GM12892 (cell line): ENCODE results near the gene C3orf18.

Source experiments
- DNase-seq: peaks from one replicate; pipeline ENCODE4 v3.0.0; 2011; ENCODE audit not compliant: insufficient read length
- FAIRE-seq: peaks from 2 replicates; lab custom pipeline; 2011; peaks lifted over from hg19 to GRCh38; lab: Jason Lieb, UNC
- POLR2A ChIP-seq: IDR thresholded peaks from 2 replicates; pipeline ENCODE4 v1.6.1; 2011; ENCODE audit warnings: low read depth, low read length, control low read depth
- POLR2AphosphoS5 ChIP-seq: IDR thresholded peaks from 2 replicates; pipeline ENCODE4 v1.6.1; 2011; ENCODE audit warnings: low read depth, low read length, control low read depth
- TAF1 ChIP-seq: IDR thresholded peaks from 2 replicates; pipeline ENCODE4 v1.6.1; 2011; ENCODE audit warnings: low read depth, mild to moderate bottlenecking, control low read depth, low read length, borderline replicate concordance

The C3orf18 gene

DNA sequence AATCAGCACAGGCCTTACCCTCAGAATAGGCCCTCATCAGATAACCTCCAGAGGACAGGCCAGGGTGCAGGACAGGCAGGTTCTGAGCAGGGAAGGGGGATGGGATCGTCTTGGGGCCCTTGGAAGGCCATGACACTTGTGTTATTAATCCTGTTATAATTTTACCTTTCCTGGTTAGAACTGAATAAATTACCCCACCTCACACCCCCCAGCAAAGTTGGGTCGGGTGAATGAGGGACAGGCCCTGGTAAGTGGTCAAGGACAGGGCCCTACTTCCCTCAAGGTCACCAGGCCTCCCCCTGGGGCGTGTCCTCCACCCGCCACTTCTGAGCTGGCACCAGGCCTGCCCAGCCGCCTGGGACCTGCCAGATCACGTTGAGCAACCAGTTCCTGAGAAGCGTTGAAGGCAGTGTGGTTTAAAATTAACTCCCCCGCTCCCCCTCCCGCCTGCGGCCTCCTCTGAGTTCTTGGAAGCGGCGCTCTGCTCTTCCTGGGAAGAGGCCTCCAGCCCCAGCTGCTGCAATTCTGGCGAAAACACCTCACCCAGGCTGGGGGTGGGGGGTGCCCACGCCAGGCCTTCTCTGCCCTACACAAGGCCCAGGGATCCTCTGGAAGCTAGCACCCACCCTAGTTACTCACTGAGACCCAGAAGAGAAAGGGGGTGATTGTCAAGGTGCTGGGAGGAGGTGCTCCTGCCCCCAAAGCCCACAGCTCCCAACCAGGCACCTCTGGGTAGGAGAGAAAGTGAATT, 33.5 kb upstream of the C3orf18 start:
- DNase-seq = no peak
- TF ChIP-seq TAF1 (no peak), POLR2A (no peak), POLR2AphosphoS5 (no peak)
- FAIRE-seq = no peak

DNA sequence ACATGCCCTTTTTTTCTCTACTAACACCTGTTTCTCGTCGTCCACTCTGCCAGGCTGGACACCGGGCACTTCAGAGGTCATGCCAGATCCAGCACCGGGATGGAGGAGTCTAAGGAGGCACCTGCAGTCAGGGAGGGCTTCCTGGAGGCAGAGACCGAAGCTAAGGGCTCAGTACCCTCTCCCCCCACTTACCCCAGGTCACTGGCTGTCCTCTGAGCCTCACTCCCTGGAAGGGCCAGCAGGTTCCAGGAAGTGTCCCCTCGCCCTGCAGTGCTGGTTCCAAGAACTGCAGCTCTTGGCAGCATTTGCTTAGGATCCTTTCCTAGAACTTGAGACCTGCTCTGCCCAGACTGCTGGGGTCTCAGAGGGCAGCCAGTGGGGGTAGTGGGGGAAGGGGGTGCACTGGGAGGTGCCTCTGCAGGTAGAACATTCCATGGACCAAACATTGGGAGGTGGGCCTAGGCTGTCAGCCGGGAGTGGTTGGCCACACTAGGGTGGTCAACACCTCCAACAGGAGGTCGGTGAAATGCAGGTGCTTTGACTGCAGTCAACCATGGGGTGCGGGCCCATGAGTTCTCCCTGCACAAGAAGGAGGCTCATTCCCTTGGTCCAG, 32.7 kb upstream of the C3orf18 start:
- FAIRE-seq (no peak), DNase-seq (no peak)
- TF ChIP-seq POLR2AphosphoS5 (no peak), POLR2A (no peak), TAF1 (no peak)

DNA sequence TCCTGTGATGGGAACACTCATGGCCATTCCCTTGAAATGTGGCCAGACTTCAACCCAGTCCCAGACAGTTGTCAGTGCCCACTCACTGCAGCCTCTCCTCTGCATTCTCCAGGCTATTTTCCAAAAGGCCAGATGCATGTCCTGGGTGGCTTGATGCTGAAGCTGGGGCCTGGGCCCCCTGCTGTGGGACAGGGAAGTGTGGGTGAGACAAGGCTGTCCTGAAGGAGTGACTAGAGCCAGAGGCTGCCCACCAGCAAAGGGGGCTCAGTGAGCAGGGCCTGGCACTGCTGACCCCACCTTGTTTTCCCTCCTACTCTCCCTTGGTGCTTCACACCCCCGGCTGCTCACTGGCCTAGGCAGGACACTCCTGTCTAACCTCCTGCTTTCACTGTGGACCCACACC, 32.2 kb upstream of the C3orf18 start:
- DNase-seq = no peak
- FAIRE-seq = no peak
- TF ChIP-seq POLR2AphosphoS5 = no peak
- no peak for TF ChIP-seq POLR2A
- TF ChIP-seq TAF1 = no peak

DNA sequence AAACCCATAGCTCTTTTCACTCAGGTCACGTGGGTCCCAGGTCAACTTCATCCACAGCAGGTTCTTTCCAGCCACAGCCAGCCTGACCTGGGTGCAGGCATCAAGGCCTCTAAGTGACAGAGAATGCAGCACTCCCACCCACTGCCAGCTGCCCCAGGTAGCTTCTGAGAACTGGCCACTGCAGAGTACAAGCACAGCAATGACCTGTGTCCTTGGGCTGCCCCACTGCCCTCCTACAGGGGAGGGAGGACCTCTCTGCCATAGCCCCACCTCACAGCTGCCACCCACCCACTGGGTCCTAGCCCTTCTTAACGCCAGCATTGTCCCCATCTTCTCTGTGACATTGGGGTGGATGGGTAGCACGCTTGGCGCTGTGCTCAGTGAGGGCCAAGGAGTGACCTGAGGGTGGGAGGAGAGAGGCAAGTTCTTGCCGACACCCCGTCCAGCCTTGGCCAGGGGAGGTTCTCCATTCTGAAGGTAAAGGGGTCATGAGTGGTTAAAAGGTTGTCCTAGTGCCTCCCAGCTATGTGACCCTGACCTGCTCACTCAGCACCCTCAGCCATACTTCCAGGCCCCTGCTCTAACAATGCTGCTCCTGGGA, 31.7 kb upstream of the C3orf18 start:
- FAIRE-seq (no peak), DNase-seq (no peak)
- no peak for TF ChIP-seq POLR2AphosphoS5
- no peak for TF ChIP-seq POLR2A
- TF ChIP-seq TAF1 = no peak

DNA sequence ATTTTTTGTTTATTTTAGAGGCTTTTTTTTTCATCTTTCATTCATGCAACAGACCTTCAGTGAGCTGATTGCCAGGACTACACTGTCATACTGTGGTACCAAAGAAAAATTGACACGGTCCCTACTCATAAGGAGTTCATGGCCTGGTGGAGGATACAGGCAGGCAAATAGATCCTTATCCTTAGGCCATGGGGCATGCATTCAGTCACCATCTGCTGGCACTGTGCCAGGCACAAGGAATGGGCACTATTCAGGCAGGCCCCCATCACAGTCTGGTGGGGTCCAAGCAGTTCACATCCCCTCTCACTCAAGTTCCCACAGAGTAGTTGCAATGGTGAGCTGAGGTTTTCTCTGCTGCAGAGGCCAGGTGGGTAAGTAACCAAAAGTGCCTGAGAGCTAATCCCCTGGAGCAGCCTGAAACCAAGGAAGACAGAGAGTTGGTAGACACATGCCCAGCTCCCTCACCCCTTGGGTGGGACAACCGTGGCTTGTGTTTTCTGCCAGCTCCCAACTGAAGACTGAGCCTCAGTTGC, 26.8 kb upstream of the C3orf18 start:
- DNase-seq (no peak), FAIRE-seq (no peak)
- no peak for TF ChIP-seq TAF1
- TF ChIP-seq POLR2AphosphoS5 = no peak
- no peak for TF ChIP-seq POLR2A

DNA sequence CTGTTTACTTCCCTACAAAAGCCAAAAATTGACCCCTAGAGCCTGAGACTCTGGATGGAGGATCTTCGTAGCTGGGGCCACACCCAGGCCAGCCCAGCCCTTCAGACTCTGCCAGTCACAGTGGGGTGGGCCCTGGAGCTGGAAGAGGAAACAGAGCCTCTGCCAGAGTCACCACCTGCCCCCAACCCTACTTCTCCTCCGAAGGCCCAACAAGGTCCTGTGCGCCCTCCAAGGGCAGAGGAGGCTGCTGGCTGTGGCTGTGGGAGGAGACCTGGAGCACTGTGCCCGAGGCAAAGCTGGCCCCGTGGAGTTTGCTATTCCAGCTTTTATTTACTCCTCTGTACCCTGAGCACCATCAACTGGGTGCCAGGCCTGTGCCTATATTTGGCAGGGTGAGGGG, 25.0 kb upstream of the C3orf18 start:
- no peak for TF ChIP-seq POLR2A
- TF ChIP-seq POLR2AphosphoS5 = no peak
- TF ChIP-seq TAF1 = no peak
- FAIRE-seq = no peak
- DNase-seq = no peak

DNA sequence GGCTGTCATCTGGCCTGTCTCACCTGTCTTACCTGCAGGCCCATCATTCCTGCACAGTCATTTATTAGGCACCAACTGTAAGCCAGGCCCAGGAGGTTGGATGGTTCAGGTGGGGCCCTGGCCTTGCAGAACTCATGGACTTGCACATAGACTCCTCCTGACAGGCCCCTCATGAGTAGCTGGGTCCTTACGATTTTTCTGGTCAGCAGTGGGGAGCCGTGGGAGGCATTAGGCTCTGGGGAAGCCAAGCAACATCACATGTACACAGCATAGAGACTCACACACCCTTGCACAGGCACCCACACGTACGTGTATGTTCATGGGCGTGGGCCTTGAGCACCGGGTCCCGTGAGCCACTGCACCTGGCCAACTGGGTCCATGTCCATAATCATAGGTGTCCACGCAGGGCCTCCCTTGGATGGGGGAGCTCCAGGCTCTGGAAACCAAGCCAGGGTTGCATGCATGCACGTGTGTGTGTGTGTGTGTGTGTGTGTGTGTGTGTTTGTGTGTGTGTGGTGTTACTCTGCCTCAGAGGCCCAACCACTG, 23.7 kb upstream of the C3orf18 start:
- DNase-seq = no peak
- FAIRE-seq = no peak
- no peak for TF ChIP-seq POLR2AphosphoS5
- TF ChIP-seq TAF1 = no peak
- no peak for TF ChIP-seq POLR2A

DNA sequence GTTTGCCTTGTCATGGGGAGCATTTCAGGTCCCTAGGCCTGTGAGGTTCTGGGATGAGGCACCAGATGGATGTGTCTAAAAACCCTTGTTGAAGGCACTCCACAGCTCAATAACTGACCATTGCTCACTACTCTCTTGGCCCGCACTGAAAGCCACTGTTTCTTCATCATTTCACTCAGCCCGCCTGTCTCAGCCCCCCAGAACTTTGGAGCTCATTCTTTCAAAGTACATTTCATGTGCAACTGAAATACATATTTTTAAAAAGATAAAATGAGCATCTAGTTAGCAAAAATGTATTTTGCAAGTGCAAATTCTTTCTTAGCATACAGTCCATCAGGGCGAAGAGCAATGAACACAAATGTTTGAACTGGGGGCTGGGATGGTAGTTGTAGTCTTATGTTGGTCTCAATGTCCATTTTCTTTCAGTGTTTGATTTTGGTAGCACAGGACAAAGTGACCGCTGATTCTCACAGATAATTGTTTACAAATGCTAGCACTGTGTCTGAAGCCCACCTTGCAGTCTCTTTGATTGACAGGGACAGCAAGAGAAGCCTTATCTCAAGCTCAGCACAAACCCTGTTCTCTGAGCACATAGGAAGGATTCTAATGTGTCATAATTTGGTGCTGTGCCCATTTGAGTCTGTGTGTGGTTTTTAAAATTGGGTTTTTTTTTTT, 21.3 kb upstream of the C3orf18 start:
- FAIRE-seq (no peak), DNase-seq (no peak)
- no peak for TF ChIP-seq POLR2A

DNA sequence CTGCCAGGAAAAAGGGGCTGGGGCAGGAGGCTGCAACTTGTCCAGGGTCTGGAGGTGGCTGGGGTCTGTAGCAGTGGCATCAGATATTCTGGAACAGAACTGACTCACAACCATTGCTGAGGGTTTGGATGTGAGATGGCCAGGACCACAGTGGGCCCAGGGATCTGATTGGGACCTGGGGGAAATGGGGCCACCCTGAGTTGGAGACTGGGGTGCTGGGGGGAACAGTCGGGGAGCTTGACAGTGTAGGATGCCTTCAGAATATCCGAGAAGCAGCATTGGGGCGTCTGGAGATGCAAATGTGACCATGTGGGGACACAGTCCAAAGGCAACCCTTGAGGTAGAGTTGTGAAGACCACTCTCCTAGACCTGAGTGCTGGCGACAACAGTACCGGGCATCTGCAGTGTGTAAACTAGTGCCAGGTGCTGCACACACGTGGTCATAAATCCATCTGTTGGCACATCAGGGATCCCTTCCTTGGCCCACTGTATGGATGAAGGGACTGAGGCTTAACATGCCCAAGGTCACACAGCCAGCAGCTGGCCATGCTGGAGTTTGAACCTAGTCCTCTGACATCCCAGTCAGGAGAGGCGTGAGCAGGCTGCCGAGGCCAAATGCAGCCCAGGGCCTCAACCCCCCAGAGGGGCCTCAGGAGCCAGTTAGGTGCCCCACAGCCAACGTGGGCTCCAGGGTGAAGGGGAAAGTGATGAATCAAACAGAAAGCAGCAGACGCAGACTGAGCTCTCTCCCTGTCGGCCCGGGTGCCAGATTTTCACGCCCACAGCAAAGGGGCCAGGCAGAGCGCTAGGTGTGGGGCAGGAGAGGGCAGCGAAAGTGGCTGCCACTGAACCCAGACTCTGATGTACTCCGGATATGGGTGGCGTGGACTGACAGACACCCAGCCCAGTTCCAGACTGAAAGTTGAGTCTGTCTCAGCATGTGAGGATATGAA, 20.5 kb upstream of the C3orf18 start:
- DNase-seq (peak; percentile 61), FAIRE-seq (peak; percentile 67)

DNA sequence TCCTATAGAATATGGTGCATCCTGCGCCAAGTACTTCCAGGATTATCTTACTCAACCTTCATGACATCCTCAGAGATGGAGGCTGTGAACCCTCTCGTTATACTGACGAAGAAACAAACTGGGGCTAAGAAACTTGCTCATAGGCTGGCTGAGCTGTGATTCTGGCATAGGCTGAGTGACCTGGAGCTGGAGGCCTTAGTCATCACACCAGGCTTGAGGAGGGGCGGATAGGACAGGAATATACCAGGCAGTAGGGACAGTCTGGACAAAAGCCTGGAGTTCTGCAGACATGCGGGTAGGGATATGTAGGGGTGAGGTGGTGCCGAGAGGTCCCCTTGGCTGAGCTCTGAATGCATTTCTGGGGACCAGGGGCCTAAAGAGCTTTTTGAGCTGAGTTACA, 19.8 kb upstream of the C3orf18 start:
- TF ChIP-seq POLR2AphosphoS5 = no peak
- no peak for TF ChIP-seq POLR2A
- no peak for TF ChIP-seq TAF1
- DNase-seq = no peak
- FAIRE-seq = no peak

More for the DNA sequence above, 20.5 kb upstream of the C3orf18 start:
- no peak for TF ChIP-seq TAF1
- no peak for TF ChIP-seq POLR2A
- TF ChIP-seq POLR2AphosphoS5 = no peak

DNA sequence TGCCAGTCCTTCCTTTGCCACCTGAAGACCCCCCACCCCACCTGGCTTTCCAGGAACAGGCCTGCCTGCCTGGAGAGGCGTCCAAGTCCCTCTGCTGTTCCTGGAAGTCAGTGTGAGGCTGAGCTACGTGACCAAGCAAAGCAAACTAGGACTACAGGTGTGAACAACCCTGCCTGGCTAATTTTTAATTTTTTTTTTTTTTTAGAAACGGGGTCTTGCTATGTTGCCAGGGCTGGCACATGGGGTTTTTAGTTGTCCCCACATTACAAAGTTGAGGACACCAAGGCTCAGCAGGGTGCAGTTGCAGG, 19.2 kb upstream of the C3orf18 start:
- FAIRE-seq (no peak), DNase-seq (no peak)
- TF ChIP-seq POLR2AphosphoS5 (no peak), TAF1 (no peak), POLR2A (no peak)
